Large intestine (tissue), 1 donor: ENCODE results near the gene PER1. TPM values are rescaled to one million over a fixed set of nuclear protein-coding genes. Genes with fewer than 3 reads are reported as not detected.

Experiments used
- polyA plus RNA-seq: library from polyadenylated mRNA; unstranded; fragments of 120-200 nt; gene quantifications from one replicate; pipeline ENCODE4 v1.2.1, GENCODE V29; 2013

Gene PER1
- polyA plus RNA-seq, 1 donor = 27.2 TPM

Other genes starting within 250 kb of the PER1 start
- 3.7 TPM for gene RNF227, start 236.1 kb downstream of the PER1 start, polyA plus RNA-seq
- gene KCNAB3, start 222.5 kb downstream of the PER1 start, polyA plus RNA-seq = 5.3 TPM
- gene TRAPPC1, start 220.5 kb downstream of the PER1 start, polyA plus RNA-seq = 101 TPM
- gene CNTROB, start 220.2 kb downstream of the PER1 start, polyA plus RNA-seq = 30.1 TPM
- gene GUCY2D, start 149.8 kb downstream of the PER1 start, polyA plus RNA-seq = 1.3 TPM
- 0.46 TPM for gene ALOX15B, start 113.3 kb downstream of the PER1 start, polyA plus RNA-seq
- 2.8 TPM for gene ALOX12B, start 64.7 kb downstream of the PER1 start, polyA plus RNA-seq
- gene ALOXE3, start 33.9 kb downstream of the PER1 start, polyA plus RNA-seq = 0.01 TPM
- 0.16 TPM for gene HES7, start 28.3 kb downstream of the PER1 start, polyA plus RNA-seq
- 95.0 TPM for gene VAMP2, start 10.5 kb upstream of the PER1 start, polyA plus RNA-seq
- 11.4 TPM for gene TMEM107, start 24.0 kb upstream of the PER1 start, polyA plus RNA-seq
- gene BORCS6, start 37.8 kb upstream of the PER1 start, polyA plus RNA-seq = 6.3 TPM
- 22.6 TPM for gene AURKB, start 58.2 kb upstream of the PER1 start, polyA plus RNA-seq
- 25.3 TPM for gene CTC1, start 95.7 kb upstream of the PER1 start, polyA plus RNA-seq
- gene PFAS, start 96.9 kb upstream of the PER1 start, polyA plus RNA-seq = 25.3 TPM
- 25.9 TPM for gene RANGRF, start 136.3 kb upstream of the PER1 start, polyA plus RNA-seq
- 2.3 TPM for gene SLC25A35, start 143.0 kb upstream of the PER1 start, polyA plus RNA-seq
- 5.7 TPM for gene ARHGEF15, start 157.8 kb upstream of the PER1 start, polyA plus RNA-seq
- not detected for gene ODF4, start 187.4 kb upstream of the PER1 start, polyA plus RNA-seq
- 3,709 TPM for gene RPL26, start 230.8 kb upstream of the PER1 start, polyA plus RNA-seq
- gene RNF222, start 245.4 kb upstream of the PER1 start, polyA plus RNA-seq = 0.13 TPM